ENCODE data around the gene PIAS2.
"Not testable (repeated sequence)": the region's sequence is repeated elsewhere in the genome, so short reads cannot be mapped to it uniquely, and the experiment has no call there.

Gene PIAS2

GRCh38 chr18:46831434-46831833 lies 85.9 kb downstream of the PIAS2 start:
- DNase-seq: no peak

- no peak for DNase-seq
These were observed 86.7 kb downstream of the PIAS2 start for GRCh38 chr18:46830633-46831032.

DNA sequence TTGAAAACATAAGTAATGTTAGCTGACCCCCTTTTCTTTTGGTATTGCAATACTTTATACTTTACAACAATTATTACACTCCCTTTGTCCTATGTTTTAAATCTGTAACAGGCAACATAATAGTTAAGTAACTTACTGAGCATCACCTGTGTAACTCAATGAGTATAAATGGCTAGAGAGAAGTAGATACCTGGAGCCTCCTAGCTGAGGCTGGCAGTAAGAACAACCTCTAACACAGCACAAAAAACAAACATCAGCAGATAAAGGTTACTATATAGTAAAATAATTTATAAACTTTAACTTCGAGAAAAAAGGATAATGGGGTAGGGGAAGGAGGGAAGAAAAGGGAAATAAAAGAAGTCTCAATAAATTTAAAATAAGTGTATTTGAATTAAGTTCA lies 87.4 kb downstream of the PIAS2 start:
- DNase-seq: no peak

DNA sequence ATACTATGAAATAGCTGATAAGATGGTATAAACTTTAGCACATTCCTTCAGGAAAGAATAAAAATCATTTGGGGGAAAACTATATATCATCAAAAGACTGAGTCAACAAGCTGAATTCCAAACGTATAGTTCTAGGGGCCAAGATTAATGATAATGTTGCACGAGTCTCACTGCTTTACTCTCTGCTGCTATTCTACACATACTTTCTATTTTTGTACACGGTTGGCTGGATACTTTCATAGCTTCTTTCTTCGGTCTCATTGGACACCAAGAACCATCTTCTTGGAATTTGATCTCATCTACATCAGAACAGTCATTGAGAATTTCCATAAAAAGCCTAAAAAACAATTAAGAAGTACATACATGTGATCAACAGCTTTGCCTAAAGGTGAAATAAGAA lies 87.8 kb downstream of the PIAS2 start:
- DNase-seq: no peak

DNA sequence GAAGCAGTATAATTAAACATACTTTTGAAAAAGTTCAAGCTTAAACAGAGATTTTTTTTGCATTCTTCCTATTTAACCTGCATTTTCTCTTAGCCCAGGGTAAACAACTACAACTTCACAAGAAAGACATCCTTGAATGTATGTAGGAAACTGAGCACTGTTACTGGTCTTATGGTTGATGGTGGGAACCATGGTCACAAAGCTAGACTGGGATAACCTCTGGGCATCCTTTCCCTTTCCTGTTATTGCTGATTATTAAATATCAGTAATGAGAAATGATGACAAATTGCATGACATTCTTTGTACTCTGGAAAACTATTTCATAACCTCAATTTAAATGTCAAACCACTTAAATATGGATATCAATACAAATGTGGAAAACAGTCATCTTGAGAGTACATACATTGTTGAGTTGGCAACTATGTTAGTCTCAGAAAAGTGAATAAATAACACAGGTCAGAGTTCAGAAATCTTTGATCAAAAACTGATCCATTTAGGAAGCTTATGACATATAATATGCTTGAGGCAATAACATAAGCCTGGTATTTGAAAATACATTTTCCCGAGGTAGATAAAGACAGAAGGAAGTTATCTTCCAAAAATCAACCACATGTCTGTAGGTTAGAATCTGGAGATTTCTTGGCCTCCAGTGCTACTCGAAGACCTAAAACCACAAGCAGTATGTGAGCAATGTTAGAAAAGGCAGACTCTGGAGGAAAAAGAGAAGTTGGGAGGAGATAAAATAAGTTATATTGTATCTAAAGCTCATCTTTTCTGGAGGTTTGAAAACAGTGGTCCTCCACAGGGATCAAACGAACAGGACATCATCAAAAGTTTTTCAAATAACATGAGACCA lies 95.2 kb downstream of the PIAS2 start:
- no peak for DNase-seq

DNA sequence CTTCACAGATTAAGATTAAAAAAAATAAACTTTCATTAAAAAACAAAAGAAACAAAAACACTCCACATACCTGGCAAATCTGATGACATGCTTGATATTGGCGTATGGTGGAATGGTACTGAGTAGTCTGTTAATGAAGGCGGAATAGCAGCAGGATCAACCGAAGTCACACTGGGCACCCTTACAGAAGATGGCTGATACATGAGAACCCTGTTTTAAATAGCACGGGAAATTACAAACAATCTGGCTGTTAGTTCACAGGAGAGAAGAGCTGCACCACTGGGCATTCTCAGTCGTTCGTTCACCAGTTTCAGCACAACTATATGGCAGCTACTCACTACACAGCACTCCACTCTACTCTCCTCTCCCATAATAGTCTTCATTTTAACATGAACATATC lies 96.4 kb downstream of the PIAS2 start:
- DNase-seq: no peak

DNA sequence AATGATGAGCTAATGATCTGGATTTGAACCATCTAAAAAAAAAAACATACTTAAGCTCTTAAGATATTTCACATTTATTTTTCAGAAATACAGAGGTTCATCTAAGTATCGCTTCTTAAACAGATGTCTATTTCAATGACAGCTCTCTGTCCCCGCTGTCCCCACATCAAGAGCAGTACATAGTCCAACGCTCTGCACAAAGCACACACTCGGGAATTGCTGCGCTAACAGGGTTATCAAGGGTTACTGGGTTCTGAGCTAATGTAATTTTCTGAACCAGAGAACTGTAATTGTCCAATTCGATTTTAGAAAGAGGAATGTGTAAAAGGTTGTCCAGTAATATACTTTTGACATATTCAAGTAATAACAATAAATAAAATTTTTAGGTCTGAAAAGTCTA lies 101.6 kb downstream of the PIAS2 start:
- DNase-seq: no peak

DNA sequence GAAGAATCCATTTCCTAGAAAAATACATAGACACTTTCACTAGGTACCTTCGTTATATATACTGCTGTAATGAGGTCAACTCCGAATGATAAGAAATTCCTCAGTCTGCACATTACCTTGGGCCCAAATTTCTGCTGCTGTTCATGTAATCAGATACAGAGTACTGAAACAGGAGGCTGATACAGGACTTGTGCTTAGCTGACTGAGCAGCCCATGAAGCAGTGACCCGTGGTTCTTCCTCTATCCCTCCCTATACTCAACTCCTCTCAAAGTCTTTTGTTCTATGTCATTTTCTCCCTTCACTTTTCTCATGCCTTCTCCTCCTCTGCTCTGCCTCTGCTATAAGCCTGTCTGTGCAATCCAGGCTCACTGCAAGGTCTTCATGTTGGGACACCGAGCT lies 102.9 kb downstream of the PIAS2 start:
- no peak for DNase-seq

GRCh38 chr18:46812311-46812710 lies 105.0 kb downstream of the PIAS2 start:
- DNase-seq: no peak

- DNase-seq: no peak
These were observed 106.8 kb downstream of the PIAS2 start for GRCh38 chr18:46810481-46811000.

- no peak for DNase-seq
These were observed 108.2 kb downstream of the PIAS2 start for GRCh38 chr18:46809145-46809544.

- DNase-seq: not testable (repeated sequence)
These were observed 121.4 kb downstream of the PIAS2 start for GRCh38 chr18:46795945-46796344.

- DNase-seq: no peak
These were observed 122.7 kb downstream of the PIAS2 start for GRCh38 chr18:46794607-46795006.

GRCh38 chr18:46793565-46793964 lies 123.7 kb downstream of the PIAS2 start:
- no peak for DNase-seq

DNA sequence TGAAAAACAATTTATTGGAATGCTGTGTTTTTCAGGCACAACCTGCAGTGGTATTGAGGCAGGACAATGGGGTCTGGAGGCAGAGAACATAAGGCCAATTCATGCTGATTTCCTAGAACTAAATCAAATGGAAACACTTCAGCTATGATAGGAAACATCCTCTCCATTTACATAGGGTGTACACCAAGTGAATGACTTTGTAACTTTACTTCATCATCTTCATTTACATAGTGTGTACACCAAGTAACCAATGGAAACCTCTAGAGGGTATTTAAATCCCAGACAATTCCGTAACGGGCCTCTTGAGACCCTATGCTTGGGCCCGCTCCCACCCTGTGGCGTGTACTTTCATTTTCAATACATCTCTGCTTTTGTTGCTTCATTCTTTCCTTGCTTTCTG lies 128.2 kb downstream of the PIAS2 start:
- no peak for DNase-seq

DNA sequence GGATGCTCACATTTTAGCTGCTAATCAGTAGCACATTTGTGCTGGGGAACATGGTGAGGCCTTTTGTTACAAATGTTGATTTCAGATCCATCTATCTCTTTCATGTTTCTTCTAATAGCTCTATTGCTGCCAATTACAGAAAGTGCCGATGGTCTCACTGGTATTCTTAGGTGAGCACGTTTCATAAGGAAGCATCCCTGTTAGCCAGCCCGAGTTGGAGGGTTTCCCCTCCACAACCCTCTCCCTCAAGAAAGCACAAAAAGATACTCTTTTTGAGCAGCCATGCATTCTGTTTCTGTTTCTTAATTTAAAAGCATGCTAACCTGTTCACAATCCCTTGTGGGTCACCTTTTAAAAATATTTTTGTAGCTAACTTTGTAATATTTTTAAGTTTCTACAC lies 129.6 kb downstream of the PIAS2 start:
- no peak for DNase-seq

- no peak for DNase-seq
These were observed 144.9 kb downstream of the PIAS2 start for GRCh38 chr18:46772357-46772756.

DNA sequence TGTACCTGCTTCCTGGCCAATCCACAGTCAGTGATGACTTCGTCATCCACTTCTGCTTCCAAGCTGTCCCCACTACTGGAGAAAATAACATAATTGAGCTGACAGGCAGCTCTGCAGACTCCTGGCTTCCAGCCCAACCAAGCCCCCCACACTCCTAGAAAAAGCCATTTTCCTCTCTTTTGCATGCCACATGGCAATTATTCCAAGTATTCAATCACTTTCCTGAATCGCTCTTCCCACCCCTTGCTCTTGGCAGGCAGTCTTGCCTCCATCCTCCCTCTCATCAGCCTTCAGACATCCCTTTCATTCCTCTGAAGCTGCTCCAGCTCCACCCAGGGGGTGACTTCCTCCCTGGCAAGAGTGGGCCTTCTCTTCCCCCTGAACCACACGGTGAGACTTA lies 146.2 kb downstream of the PIAS2 start:
- DNase-seq: no peak

- DNase-seq: no peak
These were observed 146.6 kb downstream of the PIAS2 start for GRCh38 chr18:46770708-46771107.

- DNase-seq: no peak
These were observed 149.0 kb downstream of the PIAS2 start for GRCh38 chr18:46768166-46768921.

DNA sequence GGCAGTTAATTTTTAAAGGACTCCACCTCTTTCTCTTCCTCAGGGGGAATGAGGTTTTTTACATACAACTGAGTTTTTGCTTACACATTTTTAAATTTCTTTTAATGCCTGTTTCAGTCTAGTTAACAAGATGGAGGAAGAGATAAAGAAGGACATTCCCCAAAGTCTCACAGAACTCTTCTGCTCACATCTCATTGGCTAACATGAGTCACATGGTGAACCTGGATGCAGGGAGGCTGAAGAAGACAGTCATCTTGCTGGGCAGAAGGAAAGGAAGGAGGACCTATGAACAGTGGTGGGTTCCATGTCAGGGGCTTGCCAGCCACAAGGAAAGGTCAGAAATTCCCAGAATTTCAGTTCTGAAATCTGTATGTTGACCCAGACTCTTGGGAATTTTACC lies 150.1 kb downstream of the PIAS2 start:
- no peak for DNase-seq

DNA sequence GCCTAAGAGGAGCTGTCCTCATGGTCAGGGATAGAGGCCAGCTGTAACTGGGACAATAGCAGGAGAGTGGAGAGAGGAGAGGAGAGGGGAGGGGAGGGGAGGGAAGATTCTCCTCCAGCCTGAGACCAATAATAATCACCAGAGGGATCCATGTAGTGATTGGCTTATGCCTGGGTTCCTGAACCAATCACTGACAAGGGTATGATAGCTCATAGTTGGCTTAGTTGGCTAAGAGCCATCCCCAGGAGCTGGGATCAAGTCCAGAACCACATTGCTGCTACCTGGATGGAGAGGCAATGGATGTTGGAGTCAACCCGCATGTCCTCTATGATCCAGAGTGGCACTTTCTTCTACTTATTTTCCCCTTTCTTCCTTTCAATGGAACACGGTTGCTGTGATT lies 152.7 kb downstream of the PIAS2 start:
- DNase-seq: no peak

DNA sequence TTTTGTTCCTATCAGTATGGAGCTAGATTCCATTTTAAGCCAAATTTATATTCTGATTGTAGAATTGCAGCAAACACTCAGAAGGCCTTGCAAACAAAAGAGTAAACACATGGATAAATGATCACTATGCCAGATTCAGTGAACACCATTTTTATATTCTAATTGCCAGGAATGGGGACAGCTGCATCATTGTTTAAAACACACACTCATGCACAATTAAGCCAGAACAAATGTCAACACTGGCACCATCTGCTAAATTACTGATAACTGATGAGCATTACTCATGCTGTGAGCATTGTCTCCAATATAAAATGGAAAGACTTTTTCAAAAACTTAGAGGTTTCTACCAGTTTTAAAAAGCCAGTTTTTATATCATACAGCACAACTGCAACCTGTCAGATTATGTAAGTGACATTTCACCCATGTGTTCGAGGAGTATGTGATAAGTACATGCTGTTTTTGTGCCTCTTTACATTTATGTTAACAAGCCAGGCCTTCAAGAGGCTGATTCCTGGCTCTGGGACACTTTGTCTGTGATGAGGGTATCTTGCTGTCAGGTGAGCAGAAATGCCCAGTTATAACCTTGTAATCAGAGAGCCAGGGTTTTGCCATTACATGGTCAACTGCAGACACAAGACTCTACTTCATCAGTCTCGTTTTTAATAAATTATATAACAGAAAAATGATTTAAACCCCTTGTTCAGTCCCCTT lies 156.1 kb downstream of the PIAS2 start:
- no peak for DNase-seq

- no peak for DNase-seq
These were observed 157.4 kb downstream of the PIAS2 start for GRCh38 chr18:46759890-46760289.
